Measurements from ENCODE around the gene TTC39B.

DNA sequence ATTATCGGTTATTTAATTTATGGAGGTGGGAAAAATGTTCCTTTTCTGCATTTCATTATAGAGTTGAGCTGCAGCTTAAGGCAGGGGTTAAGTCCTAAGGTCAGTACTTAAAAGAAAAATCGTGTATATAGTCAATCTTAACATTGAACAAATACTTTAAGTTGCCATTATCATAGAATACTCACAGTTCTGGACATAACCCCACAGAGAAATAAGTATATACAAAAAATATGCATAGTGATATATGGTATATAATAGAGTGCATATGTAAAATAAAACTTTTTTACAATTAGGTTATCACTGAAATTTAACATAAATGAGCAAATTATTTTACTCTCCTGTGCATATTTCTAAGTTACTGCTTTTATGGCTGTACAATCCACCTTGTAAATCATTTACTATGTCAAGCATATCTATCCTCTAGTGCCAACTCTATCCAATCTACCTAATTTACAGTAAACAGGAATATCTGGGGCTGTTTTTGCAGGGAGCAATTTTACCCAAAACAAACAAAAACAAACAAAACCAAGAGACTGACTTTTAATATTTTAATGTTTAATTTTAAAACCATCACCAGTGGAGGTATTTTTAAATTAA, 28.8 kb downstream of the TTC39B start:
- TF ChIP-seq GATA2 (IDR thresholded peaks at IDR 0.05; ENCODE audit: low read depth, low read length) = no peak
- no peak for TF ChIP-seq GATA3 (IDR thresholded peaks at IDR 0.05; ENCODE audit: low read depth, low read length)

All from SH-SY5Y (cell line).